Measurements from ENCODE around the gene GALNT17. TPM values are rescaled to one million over a fixed set of nuclear protein-coding genes. Genes with fewer than 3 reads are reported as not detected.

The GALNT17 gene
- total and polyA plus RNA-seq, 2 experiments from 2014 or later = 2.3 to 4.6 TPM

DNA sequence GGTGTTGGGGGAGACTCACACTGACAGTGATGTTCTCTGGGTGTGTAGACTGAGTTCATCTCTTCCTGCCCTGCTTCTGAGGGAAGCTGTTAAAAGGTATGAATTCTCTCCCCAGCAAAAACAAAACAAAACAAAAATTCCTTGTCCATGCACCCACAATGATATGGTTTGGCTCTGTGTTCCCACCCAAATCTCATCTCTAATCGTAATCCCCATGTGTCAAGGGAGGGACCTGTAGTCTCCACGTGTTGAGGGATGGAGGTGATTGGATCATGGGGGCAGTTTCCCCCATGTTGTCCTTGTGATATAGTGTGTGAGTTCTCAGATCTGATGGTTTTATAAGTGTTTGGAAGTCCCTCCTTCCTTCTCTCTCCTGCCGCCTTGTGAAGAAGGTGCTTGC is 245.5 kb downstream of the GALNT17 start:
- Histone ChIP-seq H3K27ac (no peak overlapping the region), H3K27me3 (no peaks in the 10 kb centered on the region), H3K9me3 (ENCODE audit: low read depth) (no peaks in the 10 kb centered on the region), H3K36me3 (no peaks in the 10 kb centered on the region), H3K4me1 (ENCODE audit: low read depth) (no peaks in the 10 kb centered on the region), H3K4me3 (no peak overlapping the region)
- TF ChIP-seq, protein P1, sequence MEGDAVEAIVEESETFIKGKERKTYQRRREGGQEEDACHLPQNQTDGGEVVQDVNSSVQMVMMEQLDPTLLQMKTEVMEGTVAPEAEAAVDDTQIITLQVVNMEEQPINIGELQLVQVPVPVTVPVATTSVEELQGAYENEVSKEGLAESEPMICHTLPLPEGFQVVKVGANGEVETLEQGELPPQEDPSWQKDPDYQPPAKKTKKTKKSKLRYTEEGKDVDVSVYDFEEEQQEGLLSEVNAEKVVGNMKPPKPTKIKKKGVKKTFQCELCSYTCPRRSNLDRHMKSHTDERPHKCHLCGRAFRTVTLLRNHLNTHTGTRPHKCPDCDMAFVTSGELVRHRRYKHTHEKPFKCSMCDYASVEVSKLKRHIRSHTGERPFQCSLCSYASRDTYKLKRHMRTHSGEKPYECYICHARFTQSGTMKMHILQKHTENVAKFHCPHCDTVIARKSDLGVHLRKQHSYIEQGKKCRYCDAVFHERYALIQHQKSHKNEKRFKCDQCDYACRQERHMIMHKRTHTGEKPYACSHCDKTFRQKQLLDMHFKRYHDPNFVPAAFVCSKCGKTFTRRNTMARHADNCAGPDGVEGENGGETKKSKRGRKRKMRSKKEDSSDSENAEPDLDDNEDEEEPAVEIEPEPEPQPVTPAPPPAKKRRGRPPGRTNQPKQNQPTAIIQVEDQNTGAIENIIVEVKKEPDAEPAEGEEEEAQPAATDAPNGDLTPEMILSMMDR (IDR thresholded peaks at IDR 0.05; ENCODE audit: low read depth, low read length) = no peak
- no peak for DNase-seq (ENCODE audit: low read depth in 1 of 2, low spot score in 1 of 2)

DNA sequence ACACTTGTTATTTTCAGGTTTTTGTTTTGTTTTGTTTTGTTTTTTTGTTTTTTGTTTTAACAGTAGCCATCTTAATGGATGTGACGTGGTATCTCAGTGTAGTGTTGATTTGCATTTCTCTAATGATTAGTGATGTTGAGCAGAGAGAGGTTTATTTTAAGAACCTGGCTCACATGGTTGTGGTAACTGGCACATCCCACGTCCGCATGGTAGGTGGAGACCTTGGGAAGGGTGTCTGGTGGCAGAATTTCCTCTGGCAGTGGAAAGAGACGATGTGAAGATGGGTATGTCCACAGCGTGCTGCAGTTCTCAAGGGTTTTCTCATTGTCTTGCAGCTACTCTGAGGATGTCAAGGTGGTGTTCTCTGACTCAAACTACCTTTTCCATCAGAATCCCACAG is 252.2 kb downstream of the GALNT17 start:
- no peaks in the 10 kb centered on the region for H3K36me3 ChIP-seq
- no peak overlapping the region for H3K27ac ChIP-seq
- peaks cover 2% of the 10 kb centered on the region for H3K27me3 ChIP-seq
- no peak for DNase-seq (ENCODE audit: low read depth in 1 of 2, low spot score in 1 of 2)
- H3K9me3 ChIP-seq (ENCODE audit: low read depth) = no peaks in the 10 kb centered on the region
- no peak overlapping the region for H3K4me3 ChIP-seq
- TF ChIP-seq, protein P1 (IDR thresholded peaks at IDR 0.05; ENCODE audit: low read depth, low read length) = no peak
- H3K4me1 ChIP-seq (ENCODE audit: low read depth) = no peaks in the 10 kb centered on the region

DNA sequence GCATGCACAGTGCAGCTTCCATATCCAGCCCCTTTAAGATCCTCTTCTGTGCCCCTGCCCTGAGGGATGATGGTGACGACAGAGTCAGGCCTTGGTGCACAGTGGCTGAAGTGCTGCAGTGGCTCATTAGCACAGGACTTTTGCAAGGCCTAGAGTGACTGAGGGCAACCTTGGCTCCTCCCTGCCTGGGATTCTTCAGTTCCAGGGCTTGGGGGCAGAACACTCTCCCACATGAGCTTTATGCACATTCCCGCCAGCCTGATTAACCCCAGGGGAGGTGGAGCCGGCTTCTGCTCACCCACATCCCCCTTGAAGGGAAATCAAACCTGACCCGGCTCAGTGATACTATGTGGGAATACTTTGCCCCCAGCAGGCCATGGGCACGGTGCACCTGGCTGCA is 253.4 kb downstream of the GALNT17 start:
- Histone ChIP-seq H3K4me1 (ENCODE audit: low read depth) (no peaks in the 10 kb centered on the region), H3K4me3 (no peak overlapping the region), H3K36me3 (no peaks in the 10 kb centered on the region), H3K9me3 (ENCODE audit: low read depth) (no peaks in the 10 kb centered on the region), H3K27ac (no peak overlapping the region), H3K27me3 (peaks cover 2% of the 10 kb centered on the region)
- DNase-seq (ENCODE audit: low read depth in 1 of 2, low spot score in 1 of 2) = no peak
- TF ChIP-seq, protein P1 (IDR thresholded peaks at IDR 0.05; ENCODE audit: low read depth, low read length) = no peak

DNA sequence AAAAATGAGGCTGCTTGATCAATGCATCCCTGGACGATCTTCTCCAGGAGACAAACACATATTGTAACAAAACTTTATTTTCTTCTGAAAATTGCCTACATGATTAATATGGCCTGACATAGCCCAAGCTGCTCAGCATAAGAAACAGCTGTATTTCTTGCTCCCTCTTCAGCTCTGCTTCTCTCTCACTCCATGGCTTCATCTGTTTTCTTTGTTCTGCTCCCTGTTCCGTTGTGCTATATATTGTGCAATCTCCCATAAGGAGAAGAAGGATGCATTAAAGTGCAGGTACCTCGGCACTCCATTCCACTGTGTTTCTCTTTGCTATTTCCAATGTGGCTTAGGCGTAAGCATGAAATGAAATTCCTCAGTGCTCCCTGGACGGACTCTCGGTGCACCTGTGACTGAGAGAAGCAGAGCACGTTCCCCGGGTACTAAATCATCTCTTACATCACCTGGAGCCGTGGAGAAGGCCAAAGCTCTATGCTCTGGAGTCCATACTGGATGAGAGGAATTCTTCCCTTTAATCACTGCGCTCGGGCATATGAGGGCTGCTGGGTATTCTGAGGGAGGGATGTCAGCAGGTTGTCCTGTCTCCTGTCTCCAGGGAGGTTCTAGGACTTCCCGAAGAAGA is 254.3 kb downstream of the GALNT17 start:
- Histone ChIP-seq H3K4me1 (ENCODE audit: low read depth) (no peaks in the 10 kb centered on the region), H3K9me3 (ENCODE audit: low read depth) (no peaks in the 10 kb centered on the region), H3K27ac (no peak overlapping the region), H3K27me3 (peaks cover 2% of the 10 kb centered on the region), H3K36me3 (no peaks in the 10 kb centered on the region), H3K4me3 (no peak overlapping the region)
- TF ChIP-seq, protein P1 (IDR thresholded peaks at IDR 0.05; ENCODE audit: low read depth, low read length) = no peak
- no peak for DNase-seq (ENCODE audit: low read depth in 1 of 2, low spot score in 1 of 2)

DNA sequence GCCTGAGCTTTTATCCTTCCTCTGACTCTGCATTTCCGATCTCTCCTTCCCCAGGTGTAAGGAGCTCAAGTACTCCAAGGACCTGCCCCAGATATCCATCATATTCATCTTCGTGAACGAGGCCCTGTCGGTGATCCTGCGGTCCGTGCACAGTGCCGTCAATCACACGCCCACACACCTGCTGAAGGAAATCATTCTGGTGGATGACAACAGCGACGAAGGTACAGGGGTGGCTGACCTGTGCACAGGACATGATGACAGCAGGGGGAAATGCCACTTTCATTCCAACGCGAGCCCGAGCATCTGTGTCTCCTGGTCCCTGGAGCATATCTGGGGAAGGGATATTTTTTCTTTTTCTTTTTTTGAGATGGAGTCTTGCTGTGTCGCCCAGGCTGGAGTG is 256.2 kb downstream of the GALNT17 start:
- peaks cover 2% of the 10 kb centered on the region for H3K27me3 ChIP-seq

More for the DNA sequence above, 256.2 kb downstream of the GALNT17 start:
- Histone ChIP-seq H3K27ac (no peak overlapping the region), H3K4me1 (ENCODE audit: low read depth) (no peaks in the 10 kb centered on the region), H3K9me3 (ENCODE audit: low read depth) (no peaks in the 10 kb centered on the region), H3K4me3 (no peak overlapping the region), H3K36me3 (no peaks in the 10 kb centered on the region)
- DNase-seq (ENCODE audit: low read depth in 1 of 2, low spot score in 1 of 2) = no peak
- TF ChIP-seq, protein P1 (IDR thresholded peaks at IDR 0.05; ENCODE audit: low read depth, low read length) = no peak
